ENCODE measurements around the gene SLC52A3.

DNA sequence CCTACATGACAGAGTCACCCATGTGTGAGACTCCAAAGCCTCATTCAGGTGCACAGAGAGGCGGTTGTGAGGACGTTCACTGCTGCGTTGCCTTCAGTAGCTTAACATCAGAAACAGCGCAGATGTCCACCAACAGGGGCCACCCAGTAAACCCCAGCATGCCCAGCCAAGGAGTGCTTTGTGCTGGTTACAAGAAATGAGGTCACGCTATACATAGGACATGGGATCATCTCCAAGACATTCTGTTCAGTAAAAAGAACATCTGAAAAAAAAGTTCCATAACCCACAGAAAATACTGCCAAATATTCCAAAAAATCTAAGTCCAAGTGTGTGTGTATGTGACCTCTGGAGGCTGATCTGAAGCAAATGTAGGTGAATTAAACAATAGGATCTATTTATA is 16.0 kb downstream of the SLC52A3 start:
- TF ChIP-seq ZFX (IDR thresholded peaks at IDR 0.05) = no peak
- TF ChIP-seq, protein P1, sequence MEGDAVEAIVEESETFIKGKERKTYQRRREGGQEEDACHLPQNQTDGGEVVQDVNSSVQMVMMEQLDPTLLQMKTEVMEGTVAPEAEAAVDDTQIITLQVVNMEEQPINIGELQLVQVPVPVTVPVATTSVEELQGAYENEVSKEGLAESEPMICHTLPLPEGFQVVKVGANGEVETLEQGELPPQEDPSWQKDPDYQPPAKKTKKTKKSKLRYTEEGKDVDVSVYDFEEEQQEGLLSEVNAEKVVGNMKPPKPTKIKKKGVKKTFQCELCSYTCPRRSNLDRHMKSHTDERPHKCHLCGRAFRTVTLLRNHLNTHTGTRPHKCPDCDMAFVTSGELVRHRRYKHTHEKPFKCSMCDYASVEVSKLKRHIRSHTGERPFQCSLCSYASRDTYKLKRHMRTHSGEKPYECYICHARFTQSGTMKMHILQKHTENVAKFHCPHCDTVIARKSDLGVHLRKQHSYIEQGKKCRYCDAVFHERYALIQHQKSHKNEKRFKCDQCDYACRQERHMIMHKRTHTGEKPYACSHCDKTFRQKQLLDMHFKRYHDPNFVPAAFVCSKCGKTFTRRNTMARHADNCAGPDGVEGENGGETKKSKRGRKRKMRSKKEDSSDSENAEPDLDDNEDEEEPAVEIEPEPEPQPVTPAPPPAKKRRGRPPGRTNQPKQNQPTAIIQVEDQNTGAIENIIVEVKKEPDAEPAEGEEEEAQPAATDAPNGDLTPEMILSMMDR (conservative IDR thresholded peaks at IDR 0.05) = no peak
